Right kidney (tissue), 9 donors: ENCODE data around the gene TSLP.

Experiments
- DNase-seq: peaks from one replicate; pipeline ENCODE4 v3.0.0-alpha.2; 2016
- long read RNA-seq, 8 donors: transcript quantifications; one replicate each; lab custom pipeline, GENCODE V29; 2026

The TSLP gene
- long read RNA-seq, donor 1: 0 reads
- long read RNA-seq, donor 2: 0 reads
- long read RNA-seq, donor 3: 0 reads
- long read RNA-seq, donor 4: 0 reads
- long read RNA-seq, donor 5: 0 reads
- long read RNA-seq, donor 6: 0 reads
- long read RNA-seq, donor 7: 0 reads
- long read RNA-seq, donor 8: 0 reads

- no peak for DNase-seq
These were observed at the start of gene TSLP for GRCh38 chr5:111071413-111071812. Gene TSLP, plus strand, starts transcription at chr5:111071713. Its CDS starts 178 bp downstream, at chr5:111071891.

- no peak for DNase-seq
These were observed 49.2 kb upstream of the TSLP start for GRCh38 chr5:111022301-111022700.

GRCh38 chr5:111028865-111029264 lies 42.6 kb upstream of the TSLP start:
- DNase-seq: no peak

- no peak for DNase-seq
These were observed 27.6 kb upstream of the TSLP start for GRCh38 chr5:111043712-111044506.

- DNase-seq: no peak
These were observed 13.4 kb upstream of the TSLP start for GRCh38 chr5:111058064-111058463.

- no peak for DNase-seq
These were observed 11.3 kb upstream of the TSLP start for GRCh38 chr5:111060169-111060568.

- DNase-seq: no peak
These were observed 9.9 kb upstream of the TSLP start for GRCh38 chr5:111061618-111062017.

GRCh38 chr5:111063709-111064322 lies 7.7 kb upstream of the TSLP start:
- DNase-seq: no peak

GRCh38 chr5:111066261-111066938 lies 5.1 kb upstream of the TSLP start:
- no peak for DNase-seq

- DNase-seq: no peak
These were observed 3.3 kb upstream of the TSLP start for GRCh38 chr5:111068213-111068612.

GRCh38 chr5:111069839-111070238 lies 1.7 kb upstream of the TSLP start:
- DNase-seq: no peak

GRCh38 chr5:111070272-111071134 lies 1.0 kb upstream of the TSLP start:
- DNase-seq: peak; percentile 49

- DNase-seq: peak; percentile 55
These were observed 1.6 kb downstream of the TSLP start for GRCh38 chr5:111072949-111073682.

- DNase-seq: no peak
These were observed 2.7 kb downstream of the TSLP start for GRCh38 chr5:111074244-111074643.

- DNase-seq: no peak
These were observed 4.0 kb downstream of the TSLP start for GRCh38 chr5:111075520-111075919.

- DNase-seq: no peak
These were observed 4.6 kb downstream of the TSLP start for GRCh38 chr5:111076091-111076490.

- no peak for DNase-seq
These were observed 6.2 kb downstream of the TSLP start for GRCh38 chr5:111077678-111078077.

GRCh38 chr5:111079846-111080245 lies 8.3 kb downstream of the TSLP start:
- DNase-seq: no peak

GRCh38 chr5:111083323-111083722 lies 11.8 kb downstream of the TSLP start:
- DNase-seq: no peak

GRCh38 chr5:111092062-111092853 lies 20.7 kb downstream of the TSLP start, which contains the start of gene WDR36:
Gene WDR36, plus strand, starts transcription at chr5:111092348. Its CDS starts 109 bp downstream, at chr5:111092457.
- peak; percentile 84 for DNase-seq
